SH-SY5Y (cell line): ENCODE results near the gene STAB1.

ENCODE experiments used
- GATA2 ChIP-seq: IDR thresholded peaks from 2 replicates; pipeline ENCODE4 v1.6.1; 2011; ENCODE audit warnings: mild to moderate bottlenecking, low read depth, low read length
- GATA3 ChIP-seq: IDR thresholded peaks from 2 replicates; pipeline ENCODE4 v1.6.1; 2011; ENCODE audit warnings: low read depth, mild to moderate bottlenecking, low read length, moderate library complexity

- no peak for TF ChIP-seq GATA3
- TF ChIP-seq GATA2: no peak
Observed at GRCh38 chr3:52502808-52503350, 7.7 kb downstream of the STAB1 start.
